Bronchial epithelial cell (primary cell): ENCODE data around the gene PMEPA1. TPM values are rescaled to one million over a fixed set of nuclear protein-coding genes. Genes with fewer than 3 reads are reported as not detected.

Experiments used
- DNase-seq: peaks from one replicate; pipeline ENCODE4 v3.0.0-alpha.2; 2010; ENCODE audit warnings: low read depth
- FAIRE-seq: peaks from 2 replicates; lab custom pipeline; 2011; peaks lifted over from hg19 to GRCh38; lab: Jason Lieb, UNC
- H3K27me3 ChIP-seq: 2 replicates; pipeline ENCODE4 v1.5.1; 2011; ENCODE audit warnings: low read length; ENCODE audit not compliant: control insufficient read depth, insufficient read depth
- H3K36me3 ChIP-seq: 2 replicates; pipeline ENCODE4 v1.5.1; 2011; ENCODE audit warnings: low read length; ENCODE audit not compliant: control insufficient read depth, insufficient read depth
- H3K4me3 ChIP-seq: 2 replicates; pipeline ENCODE4 v1.5.1; 2011; ENCODE audit warnings: mild to moderate bottlenecking, low read depth, low read length, control low read depth
- CTCF ChIP-seq: IDR thresholded peaks from 2 replicates; pipeline ENCODE4 v1.5.1; 2011; ENCODE audit warnings: mild to moderate bottlenecking, moderate library complexity, low read length, control low read depth, inconsistent platforms; ENCODE audit not compliant: insufficient read depth, severe bottlenecking
- total RNA-seq: library from RNA; depleted of rRNA; stranded (reverse); fragments of >200 nt; gene quantifications from 2 replicates; pipeline ENCODE4 v1.2.1, GENCODE V29; 2014

Gene PMEPA1
- total RNA-seq, 1 donor from 2014 or later: 51.1 TPM

- H3K4me3 ChIP-seq: no peak overlapping the region
- DNase-seq: no peak
- no peak for FAIRE-seq
- H3K27me3 ChIP-seq: no peaks in the 10 kb centered on the region
- TF ChIP-seq CTCF: no peak
- peaks cover 10% of the 10 kb centered on the region for H3K36me3 ChIP-seq
These were observed 32.2 kb downstream of the PMEPA1 start for GRCh38 chr20:57677584-57677982.

- Histone ChIP-seq H3K36me3 (peaks cover 10% of the 10 kb centered on the region), H3K4me3 (no peak overlapping the region), H3K27me3 (no peaks in the 10 kb centered on the region)
- DNase-seq (no peak), FAIRE-seq (no peak)
- no peak for TF ChIP-seq CTCF
These were observed 32.9 kb downstream of the PMEPA1 start for GRCh38 chr20:57676589-57677583.

GRCh38 chr20:57675773-57676172 is 34.0 kb downstream of the PMEPA1 start:
- FAIRE-seq (no peak), DNase-seq (no peak)
- TF ChIP-seq CTCF: no peak
- Histone ChIP-seq H3K27me3 (no peaks in the 10 kb centered on the region), H3K36me3 (peaks cover 9% of the 10 kb centered on the region), H3K4me3 (no peak overlapping the region)

- Histone ChIP-seq H3K36me3 (peaks cover 7% of the 10 kb centered on the region), H3K4me3 (no peak overlapping the region), H3K27me3 (no peaks in the 10 kb centered on the region)
- FAIRE-seq (no peak), DNase-seq (no peak)
- TF ChIP-seq CTCF: no peak
These were observed 36.8 kb downstream of the PMEPA1 start for GRCh38 chr20:57672953-57673575.

GRCh38 chr20:57672164-57672563 is 37.7 kb downstream of the PMEPA1 start:
- TF ChIP-seq CTCF: no peak
- FAIRE-seq (no peak), DNase-seq (no peak)
- no peaks in the 10 kb centered on the region for H3K27me3 ChIP-seq
- no peak overlapping the region for H3K4me3 ChIP-seq
- peaks cover 10% of the 10 kb centered on the region for H3K36me3 ChIP-seq
